Measurements from ENCODE around the gene SPAG4.

DNA sequence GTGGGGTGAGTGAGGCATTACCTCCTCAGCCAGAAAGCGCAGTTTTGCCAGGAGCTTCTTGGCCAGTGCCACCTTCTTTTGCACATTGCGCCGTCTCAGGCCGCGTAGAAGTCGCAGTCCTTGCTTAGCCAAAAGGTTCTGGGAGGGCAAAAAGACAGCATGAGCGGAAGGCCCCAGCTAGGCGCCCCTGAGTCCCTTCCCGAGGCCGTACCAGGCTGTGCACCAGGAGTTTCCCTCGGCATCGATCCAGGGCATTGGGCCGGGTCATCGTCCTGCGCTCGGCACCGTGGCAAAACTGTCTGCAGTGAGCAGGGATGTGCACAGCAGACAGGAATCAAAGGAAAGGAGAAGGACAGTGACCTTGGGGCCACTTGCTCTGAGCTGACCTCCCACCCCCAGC, 20.2 kb upstream of the SPAG4 start:
- TF ChIP-seq, protein P1, sequence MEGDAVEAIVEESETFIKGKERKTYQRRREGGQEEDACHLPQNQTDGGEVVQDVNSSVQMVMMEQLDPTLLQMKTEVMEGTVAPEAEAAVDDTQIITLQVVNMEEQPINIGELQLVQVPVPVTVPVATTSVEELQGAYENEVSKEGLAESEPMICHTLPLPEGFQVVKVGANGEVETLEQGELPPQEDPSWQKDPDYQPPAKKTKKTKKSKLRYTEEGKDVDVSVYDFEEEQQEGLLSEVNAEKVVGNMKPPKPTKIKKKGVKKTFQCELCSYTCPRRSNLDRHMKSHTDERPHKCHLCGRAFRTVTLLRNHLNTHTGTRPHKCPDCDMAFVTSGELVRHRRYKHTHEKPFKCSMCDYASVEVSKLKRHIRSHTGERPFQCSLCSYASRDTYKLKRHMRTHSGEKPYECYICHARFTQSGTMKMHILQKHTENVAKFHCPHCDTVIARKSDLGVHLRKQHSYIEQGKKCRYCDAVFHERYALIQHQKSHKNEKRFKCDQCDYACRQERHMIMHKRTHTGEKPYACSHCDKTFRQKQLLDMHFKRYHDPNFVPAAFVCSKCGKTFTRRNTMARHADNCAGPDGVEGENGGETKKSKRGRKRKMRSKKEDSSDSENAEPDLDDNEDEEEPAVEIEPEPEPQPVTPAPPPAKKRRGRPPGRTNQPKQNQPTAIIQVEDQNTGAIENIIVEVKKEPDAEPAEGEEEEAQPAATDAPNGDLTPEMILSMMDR (IDR thresholded peaks at IDR 0.05), result no peak
- TF ChIP-seq POLR2AphosphoS5 (IDR thresholded peaks at IDR 0.05), result no peak
